Measurements from ENCODE around the gene CKB.

- no peak for TF ChIP-seq EZH2 (IDR thresholded peaks at IDR 0.05; ENCODE audit: low read length, missing control alignments)
- TF ChIP-seq, protein P1, sequence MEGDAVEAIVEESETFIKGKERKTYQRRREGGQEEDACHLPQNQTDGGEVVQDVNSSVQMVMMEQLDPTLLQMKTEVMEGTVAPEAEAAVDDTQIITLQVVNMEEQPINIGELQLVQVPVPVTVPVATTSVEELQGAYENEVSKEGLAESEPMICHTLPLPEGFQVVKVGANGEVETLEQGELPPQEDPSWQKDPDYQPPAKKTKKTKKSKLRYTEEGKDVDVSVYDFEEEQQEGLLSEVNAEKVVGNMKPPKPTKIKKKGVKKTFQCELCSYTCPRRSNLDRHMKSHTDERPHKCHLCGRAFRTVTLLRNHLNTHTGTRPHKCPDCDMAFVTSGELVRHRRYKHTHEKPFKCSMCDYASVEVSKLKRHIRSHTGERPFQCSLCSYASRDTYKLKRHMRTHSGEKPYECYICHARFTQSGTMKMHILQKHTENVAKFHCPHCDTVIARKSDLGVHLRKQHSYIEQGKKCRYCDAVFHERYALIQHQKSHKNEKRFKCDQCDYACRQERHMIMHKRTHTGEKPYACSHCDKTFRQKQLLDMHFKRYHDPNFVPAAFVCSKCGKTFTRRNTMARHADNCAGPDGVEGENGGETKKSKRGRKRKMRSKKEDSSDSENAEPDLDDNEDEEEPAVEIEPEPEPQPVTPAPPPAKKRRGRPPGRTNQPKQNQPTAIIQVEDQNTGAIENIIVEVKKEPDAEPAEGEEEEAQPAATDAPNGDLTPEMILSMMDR (conservative IDR thresholded peaks at IDR 0.05 in 1 of 2, IDR thresholded peaks at IDR 0.05 in 1 of 2; ENCODE audit: low read depth in 1 of 2, low read length in 2 of 2) = no peak
Observed at GRCh38 chr14:103535081-103535890, 12.7 kb upstream of the CKB start.

Data from fibroblast of lung (primary cell).